ENCODE data around the gene FBXW11. TPM values are rescaled to one million over a fixed set of nuclear protein-coding genes. Genes with fewer than 3 reads are reported as not detected.

The FBXW11 gene
- total RNA-seq, 4 donors from 2014 or later: 22.8 to 44.8 (median 40.3) TPM

GRCh38 chr5:171990713-171991015 is 15.8 kb downstream of the FBXW11 start:
- in situ Hi-C loops (cut with MboI; ENCODE audit: low pct_ligation_motif_present in 1 of 4, low pct_unique_long_range_greater_than_20kb in 1 of 4, low sequenced_read_pairs in 3 of 4): no loop called here
- H3K4me1 ChIP-seq: peaks cover 0 to 21% (median 2%) of the 10 kb centered on the region in 4 donors
- intact Hi-C loops (cut with DNase I; ENCODE audit: low total_unique reads): no loop called here
- no peaks in the 10 kb centered on the region for H3K27me3 ChIP-seq
- H3K9me3 ChIP-seq: no peaks in the 10 kb centered on the region
- H3K36me3 ChIP-seq: no peaks in the 10 kb centered on the region
- no peak for DNase-seq
- 97 to 98% methylated on average over 3 to 7 of the region's 7 CpGs for WGBS, 2 donors (ENCODE audit: low coverage in 1 of 2)
- no peak overlapping the region for H3K4me3 ChIP-seq
- H3K27ac ChIP-seq: no peak overlapping the region
- TF ChIP-seq EP300 (IDR thresholded peaks at IDR 0.05; ENCODE audit: low read depth) (no peak), CTCF (IDR thresholded peaks at IDR 0.05) (no peak), POLR2AphosphoS5 (IDR thresholded peaks at IDR 0.05) (no peak), POLR2A (IDR thresholded peaks at IDR 0.05) (no peak)

GRCh38 chr5:171989946-171990712 is 16.3 kb downstream of the FBXW11 start:
- Histone ChIP-seq H3K9me3 (no peaks in the 10 kb centered on the region), H3K27me3 (no peaks in the 10 kb centered on the region), H3K4me1 (peaks cover 0 to 24% (median 2%) of the 10 kb centered on the region in 4 donors), H3K36me3 (no peaks in the 10 kb centered on the region), H3K27ac (no peak overlapping the region), H3K4me3 (no peak overlapping the region)
- no peak for TF ChIP-seq POLR2A (IDR thresholded peaks at IDR 0.05)
- no peak for TF ChIP-seq EP300 (IDR thresholded peaks at IDR 0.05; ENCODE audit: low read depth)
- TF ChIP-seq POLR2AphosphoS5 (IDR thresholded peaks at IDR 0.05): no peak
- no peak for TF ChIP-seq CTCF (IDR thresholded peaks at IDR 0.05)
- in situ Hi-C loops (cut with MboI; ENCODE audit: low pct_ligation_motif_present in 1 of 4, low pct_unique_long_range_greater_than_20kb in 1 of 4, low sequenced_read_pairs in 3 of 4) (no loop called here), intact Hi-C loops (cut with DNase I; ENCODE audit: low total_unique reads) (no loop called here)
- no peak for DNase-seq

GRCh38 chr5:171989276-171989675 is 17.2 kb downstream of the FBXW11 start:
- Histone ChIP-seq H3K27ac (no peak overlapping the region), H3K9me3 (no peaks in the 10 kb centered on the region), H3K27me3 (no peaks in the 10 kb centered on the region), H3K4me3 (no peak overlapping the region), H3K36me3 (no peaks in the 10 kb centered on the region), H3K4me1 (peaks cover 0 to 23% (median 3%) of the 10 kb centered on the region in 4 donors)
- 63 to 76% methylated on average over 5 of the region's 5 CpGs for WGBS, 2 donors (ENCODE audit: low coverage in 1 of 2)
- in situ Hi-C loops (cut with MboI; ENCODE audit: low pct_ligation_motif_present in 1 of 4, low pct_unique_long_range_greater_than_20kb in 1 of 4, low sequenced_read_pairs in 3 of 4): no loop called here
- intact Hi-C loops (cut with DNase I; ENCODE audit: low total_unique reads): no loop called here
- TF ChIP-seq POLR2A (IDR thresholded peaks at IDR 0.05) (no peak), POLR2AphosphoS5 (IDR thresholded peaks at IDR 0.05) (no peak), EP300 (IDR thresholded peaks at IDR 0.05; ENCODE audit: low read depth) (no peak), CTCF (IDR thresholded peaks at IDR 0.05) (no peak)
- no peak for DNase-seq

- DNase-seq: no peak
- Histone ChIP-seq H3K9me3 (no peaks in the 10 kb centered on the region), H3K27ac (no peak overlapping the region), H3K4me3 (no peak overlapping the region), H3K27me3 (no peaks in the 10 kb centered on the region), H3K36me3 (no peaks in the 10 kb centered on the region), H3K4me1 (peaks cover 0 to 23% (median 3%) of the 10 kb centered on the region in 4 donors)
- intact Hi-C loops (cut with DNase I; ENCODE audit: low total_unique reads) (loop anchor here (2.0 kb wide), 1 partner anchor 28 kb away; no protein-coding TSS in a partner anchor), in situ Hi-C loops (cut with MboI; ENCODE audit: low pct_ligation_motif_present in 1 of 4, low pct_unique_long_range_greater_than_20kb in 1 of 4, low sequenced_read_pairs in 3 of 4) (no loop called here)
- WGBS, 2 donors (ENCODE audit: low coverage in 1 of 2): 88 to 91% methylated on average over 4 of the region's 4 CpGs
- TF ChIP-seq POLR2A (IDR thresholded peaks at IDR 0.05) (no peak), EP300 (IDR thresholded peaks at IDR 0.05; ENCODE audit: low read depth) (no peak), POLR2AphosphoS5 (IDR thresholded peaks at IDR 0.05) (no peak), CTCF (IDR thresholded peaks at IDR 0.05) (no peak)
Observed at GRCh38 chr5:171986772-171987171, 19.7 kb downstream of the FBXW11 start.

All from transverse colon (tissue), 4 donors.